ENCODE results near the gene NTM.

DNA sequence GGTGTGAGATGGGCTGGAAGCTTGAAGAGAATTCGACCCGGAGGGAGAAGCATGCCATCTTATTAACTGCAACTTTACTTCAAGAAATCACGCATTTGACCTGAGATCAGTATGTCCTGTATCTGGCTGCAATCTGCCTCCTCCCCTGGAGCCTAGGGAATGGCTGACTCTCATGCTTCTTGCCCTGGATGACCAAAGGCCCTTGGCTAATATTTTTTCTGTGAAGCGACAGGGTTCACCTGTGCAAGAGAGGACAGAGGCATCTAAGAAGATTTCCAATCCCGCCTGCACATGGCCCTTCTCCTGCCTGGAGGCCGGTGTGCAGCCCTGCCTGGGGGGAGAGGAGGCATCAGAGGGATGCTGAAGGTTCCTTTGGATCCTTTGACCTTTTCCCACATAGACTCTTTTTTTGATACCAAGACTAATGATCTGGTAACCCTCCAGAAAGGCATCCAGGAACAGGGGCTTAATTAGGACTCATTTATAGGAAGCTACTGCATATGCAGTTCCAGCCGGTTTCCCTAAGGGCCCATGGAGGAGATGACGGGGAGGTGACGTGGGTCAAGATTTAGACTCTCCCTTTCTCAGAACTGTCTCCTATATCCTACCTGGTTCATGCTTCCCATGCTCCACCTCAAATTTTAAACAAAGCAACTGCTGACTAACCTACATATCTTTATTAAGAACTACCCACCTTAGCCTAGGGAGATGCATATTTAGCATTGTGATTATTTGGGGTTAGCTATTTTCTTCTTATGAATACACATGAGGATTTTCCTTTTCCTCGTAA lies 50.8 kb downstream of the NTM start:
- TF ChIP-seq, protein P1, sequence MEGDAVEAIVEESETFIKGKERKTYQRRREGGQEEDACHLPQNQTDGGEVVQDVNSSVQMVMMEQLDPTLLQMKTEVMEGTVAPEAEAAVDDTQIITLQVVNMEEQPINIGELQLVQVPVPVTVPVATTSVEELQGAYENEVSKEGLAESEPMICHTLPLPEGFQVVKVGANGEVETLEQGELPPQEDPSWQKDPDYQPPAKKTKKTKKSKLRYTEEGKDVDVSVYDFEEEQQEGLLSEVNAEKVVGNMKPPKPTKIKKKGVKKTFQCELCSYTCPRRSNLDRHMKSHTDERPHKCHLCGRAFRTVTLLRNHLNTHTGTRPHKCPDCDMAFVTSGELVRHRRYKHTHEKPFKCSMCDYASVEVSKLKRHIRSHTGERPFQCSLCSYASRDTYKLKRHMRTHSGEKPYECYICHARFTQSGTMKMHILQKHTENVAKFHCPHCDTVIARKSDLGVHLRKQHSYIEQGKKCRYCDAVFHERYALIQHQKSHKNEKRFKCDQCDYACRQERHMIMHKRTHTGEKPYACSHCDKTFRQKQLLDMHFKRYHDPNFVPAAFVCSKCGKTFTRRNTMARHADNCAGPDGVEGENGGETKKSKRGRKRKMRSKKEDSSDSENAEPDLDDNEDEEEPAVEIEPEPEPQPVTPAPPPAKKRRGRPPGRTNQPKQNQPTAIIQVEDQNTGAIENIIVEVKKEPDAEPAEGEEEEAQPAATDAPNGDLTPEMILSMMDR (IDR thresholded peaks at IDR 0.05), result no peak
- TF ChIP-seq ZFX (IDR thresholded peaks at IDR 0.05; ENCODE audit: borderline replicate concordance), result no peak
